HFFc6 (cell line): ENCODE results near the gene AK3. TPM values are rescaled to one million over a fixed set of nuclear protein-coding genes. Genes with fewer than 3 reads are reported as not detected.

Experiments
- DNase-seq: peaks from one replicate; pipeline ENCODE4 v3.0.0-alpha.2; 2018
- H3K27ac Mint-ChIP-seq: 2 replicates; pipeline ENCODE4 v1.8.0; 2020; ENCODE audit warnings: mild to moderate bottlenecking, mixed read lengths
- H3K27me3 Mint-ChIP-seq: 2 replicates; pipeline ENCODE4 v1.8.0; 2021; ENCODE audit warnings: mild to moderate bottlenecking, moderate library complexity, mixed read lengths; ENCODE audit not compliant: insufficient read depth
- H3K36me3 Mint-ChIP-seq: 2 replicates; pipeline ENCODE4 v1.8.0; 2021; ENCODE audit warnings: low read depth, mixed read lengths
- H3K4me1 Mint-ChIP-seq: 2 replicates; pipeline ENCODE4 v1.8.0; 2020; ENCODE audit warnings: low read depth, mixed read lengths
- H3K4me3 Mint-ChIP-seq: 2 replicates; pipeline ENCODE4 v1.8.0; 2020; ENCODE audit warnings: mild to moderate bottlenecking, moderate library complexity, mixed read lengths
- H3K9me3 Mint-ChIP-seq: 2 replicates; pipeline ENCODE4 v1.8.0; 2020; ENCODE audit warnings: mild to moderate bottlenecking, mixed read lengths
- total RNA-seq, 6 experiments: library from RNA; stranded (reverse); fragmentation: NEBNext Ultra II Directional; extraction: Animal tissue kit (Norgen Biotek cat#: 25700); gene quantifications; 2 replicates in 1 of 6; 3 replicates in 5 of 6; pipeline ENCODE4 v1.2.3, GENCODE V29; 2021
- TF ChIP-seq, protein P1 (sequence below): fragments of 200-600 bp; sonication (generic); IDR thresholded peaks from 2 replicates; pipeline ENCODE4 v1.5.0; 2021; ENCODE audit warnings: antibody characterized with exemption, mild to moderate bottlenecking

AK3 gene
- total RNA-seq, 6 experiments from 2014 or later = 42.2 to 46.0 (median 43.5) TPM

DNA sequence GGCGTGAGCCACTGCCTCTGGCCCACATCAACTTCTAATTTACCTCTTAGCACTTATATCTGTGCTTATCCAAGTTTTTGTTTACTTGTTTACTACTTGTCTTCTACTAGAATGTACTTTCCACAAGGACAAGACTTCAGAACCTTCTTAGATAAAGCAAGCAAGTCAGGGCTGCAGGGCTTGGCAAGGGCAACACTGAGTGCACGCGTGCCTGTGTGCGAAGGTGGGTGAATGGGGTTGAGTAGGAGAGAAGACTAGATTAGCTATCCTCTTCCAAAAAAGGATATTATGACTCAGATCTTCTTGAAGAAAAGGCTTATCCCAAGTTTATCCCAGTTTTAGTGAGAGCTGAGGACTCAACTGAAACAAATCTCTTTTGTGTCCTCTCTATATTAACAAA, 19.3 kb downstream of the AK3 start:
- Mint-ChIP-seq H3K4me3 (no peak overlapping the region), H3K27ac (no peak overlapping the region), H3K4me1 (no peaks in the 10 kb centered on the region), H3K27me3 (peaks cover 2% of the 10 kb centered on the region; the same call in 1 of the 2 replicates), H3K36me3 (peaks cover 19% of the 10 kb centered on the region), H3K9me3 (no peaks in the 10 kb centered on the region)
- no peak for DNase-seq
- TF ChIP-seq, protein P1, sequence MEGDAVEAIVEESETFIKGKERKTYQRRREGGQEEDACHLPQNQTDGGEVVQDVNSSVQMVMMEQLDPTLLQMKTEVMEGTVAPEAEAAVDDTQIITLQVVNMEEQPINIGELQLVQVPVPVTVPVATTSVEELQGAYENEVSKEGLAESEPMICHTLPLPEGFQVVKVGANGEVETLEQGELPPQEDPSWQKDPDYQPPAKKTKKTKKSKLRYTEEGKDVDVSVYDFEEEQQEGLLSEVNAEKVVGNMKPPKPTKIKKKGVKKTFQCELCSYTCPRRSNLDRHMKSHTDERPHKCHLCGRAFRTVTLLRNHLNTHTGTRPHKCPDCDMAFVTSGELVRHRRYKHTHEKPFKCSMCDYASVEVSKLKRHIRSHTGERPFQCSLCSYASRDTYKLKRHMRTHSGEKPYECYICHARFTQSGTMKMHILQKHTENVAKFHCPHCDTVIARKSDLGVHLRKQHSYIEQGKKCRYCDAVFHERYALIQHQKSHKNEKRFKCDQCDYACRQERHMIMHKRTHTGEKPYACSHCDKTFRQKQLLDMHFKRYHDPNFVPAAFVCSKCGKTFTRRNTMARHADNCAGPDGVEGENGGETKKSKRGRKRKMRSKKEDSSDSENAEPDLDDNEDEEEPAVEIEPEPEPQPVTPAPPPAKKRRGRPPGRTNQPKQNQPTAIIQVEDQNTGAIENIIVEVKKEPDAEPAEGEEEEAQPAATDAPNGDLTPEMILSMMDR = no peak

DNA sequence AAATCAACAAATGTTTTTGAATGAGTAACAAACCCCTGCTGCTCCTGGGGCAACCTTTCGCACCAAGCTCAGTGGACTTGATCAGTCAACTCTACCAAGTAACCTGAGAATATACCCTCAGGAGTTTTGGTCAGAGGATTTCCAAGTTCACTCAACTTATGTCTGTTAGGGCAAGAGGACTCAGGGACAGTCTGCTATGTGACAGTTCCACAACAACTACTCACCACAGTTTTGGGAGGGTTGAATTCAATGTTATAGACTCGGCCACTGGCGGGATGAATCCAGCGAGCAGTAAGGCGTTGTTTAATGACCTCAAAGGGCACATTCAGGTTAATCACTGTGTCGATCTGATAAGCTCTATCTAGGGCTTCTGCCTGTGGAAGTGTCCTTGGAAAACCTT, 22.1 kb downstream of the AK3 start:
- no peak for DNase-seq
- Mint-ChIP-seq H3K27ac (no peak overlapping the region), H3K9me3 (no peaks in the 10 kb centered on the region), H3K27me3 (no peaks in the 10 kb centered on the region), H3K4me1 (no peaks in the 10 kb centered on the region), H3K36me3 (peaks cover 13% of the 10 kb centered on the region), H3K4me3 (no peak overlapping the region)
- TF ChIP-seq, protein P1 = no peak

DNA sequence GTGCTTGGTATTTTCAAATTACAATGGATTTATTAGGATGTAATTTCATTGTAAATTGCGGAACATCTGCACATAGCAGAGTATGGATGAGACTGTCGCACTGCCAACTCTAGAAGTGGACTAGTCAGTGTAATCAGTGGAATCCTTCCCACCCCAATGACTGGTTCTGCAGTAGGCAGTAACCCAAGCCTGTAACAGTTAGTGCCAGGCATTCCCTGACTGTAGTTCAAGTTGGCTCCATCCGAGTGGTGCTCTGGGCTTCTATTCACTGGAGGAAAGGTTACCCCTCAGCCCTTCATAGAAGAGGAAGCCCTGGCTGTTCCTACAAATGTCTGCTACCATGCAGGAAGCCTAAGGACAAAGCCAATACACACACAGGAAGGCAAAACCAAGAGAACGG, 23.2 kb downstream of the AK3 start:
- Mint-ChIP-seq H3K9me3 (no peaks in the 10 kb centered on the region), H3K27me3 (no peaks in the 10 kb centered on the region), H3K36me3 (peaks cover 17% of the 10 kb centered on the region), H3K27ac (no peak overlapping the region), H3K4me3 (no peak overlapping the region), H3K4me1 (no peaks in the 10 kb centered on the region)
- no peak for DNase-seq
- TF ChIP-seq, protein P1 = no peak

DNA sequence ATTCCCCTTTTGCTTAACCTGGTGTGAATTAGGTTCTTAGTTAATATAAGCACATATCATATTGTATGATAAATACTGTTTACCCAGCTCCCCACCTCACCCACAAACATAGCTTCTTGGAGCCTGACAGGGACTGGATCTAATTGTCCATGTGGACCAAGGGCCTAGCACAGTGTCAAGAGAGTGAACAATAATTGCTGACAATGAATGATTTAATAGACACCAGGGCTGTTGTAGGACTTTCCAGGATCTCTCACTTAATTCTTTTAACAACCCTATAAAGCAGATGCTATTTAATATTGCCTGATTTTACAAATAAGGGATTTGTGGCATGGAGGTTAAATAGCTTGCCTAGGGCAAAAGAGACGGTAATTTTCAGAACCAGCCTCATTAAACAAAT, 24.8 kb downstream of the AK3 start:
- no peak overlapping the region for H3K4me3 Mint-ChIP-seq
- no peaks in the 10 kb centered on the region for H3K27me3 Mint-ChIP-seq
- H3K4me1 Mint-ChIP-seq = no peaks in the 10 kb centered on the region
- H3K9me3 Mint-ChIP-seq = no peaks in the 10 kb centered on the region
- no peak overlapping the region for H3K27ac Mint-ChIP-seq
- TF ChIP-seq, protein P1 = no peak
- no peak for DNase-seq
- peaks cover 12% of the 10 kb centered on the region for H3K36me3 Mint-ChIP-seq

DNA sequence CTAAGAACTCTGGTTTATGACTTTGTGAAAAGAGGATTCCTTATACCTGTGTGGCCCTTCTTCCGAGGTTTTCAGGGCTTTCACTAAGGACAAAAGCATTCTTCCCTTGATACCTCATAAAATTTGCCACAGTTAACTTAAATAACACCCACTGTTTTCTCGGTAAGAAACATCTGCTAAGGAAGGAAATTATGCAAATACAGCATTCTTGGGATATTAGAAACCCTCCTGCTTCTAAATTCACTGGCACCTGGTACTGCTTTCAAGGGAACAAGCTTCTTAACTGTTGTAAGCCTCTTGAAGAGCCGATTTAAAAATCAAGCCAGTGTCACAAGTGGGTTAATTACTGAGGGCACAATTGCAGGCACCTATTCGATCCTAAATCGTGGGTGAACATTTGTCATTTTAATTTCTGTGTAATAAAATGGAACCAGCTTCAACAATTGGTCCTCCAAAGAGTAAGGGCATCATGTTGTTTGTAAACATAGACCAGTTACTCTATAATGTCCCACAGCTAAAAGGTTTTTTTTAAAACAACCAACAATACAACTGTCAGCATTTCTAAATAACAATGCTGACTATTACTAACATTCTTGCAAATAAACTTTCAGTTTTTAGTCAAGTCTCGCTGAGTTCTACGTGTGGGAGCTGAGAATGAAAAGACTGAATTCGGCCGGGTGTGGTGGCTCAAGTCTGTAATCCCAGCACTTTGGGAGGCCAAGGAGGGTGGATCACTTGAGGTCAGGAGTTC, 26.6 kb downstream of the AK3 start:
- no peak for DNase-seq
- Mint-ChIP-seq H3K36me3 (peaks cover 13% of the 10 kb centered on the region), H3K4me1 (no peaks in the 10 kb centered on the region), H3K27ac (no peak overlapping the region), H3K4me3 (no peak overlapping the region), H3K27me3 (no peaks in the 10 kb centered on the region), H3K9me3 (no peaks in the 10 kb centered on the region)
- TF ChIP-seq, protein P1 = no peak
